NCI-H82 treated with DMSO at 0.1 percent for 48 hours (cell line): ENCODE data around the gene SLC2A9.
A peak's percentile ranks its signal among the peaks of the same experiment; 100 is the strongest.

Experiments used
- DNase-seq: peaks from one replicate; lab custom pipeline; 2025; ENCODE audit not compliant: unreplicated experiment; lab: John Stamatoyannopoulos, UW

SLC2A9 gene

GRCh38 chr4:10020871-10021652 lies at the start of gene SLC2A9:
Gene SLC2A9 (minus strand): TSS chr4:10021497. CDS start chr4:10021429, 68 bp downstream.
- DNase-seq = no peak

- no peak for DNase-seq
Observed at GRCh38 chr4:10069075-10069642, 47.9 kb upstream of the SLC2A9 start.

- peak; percentile 81 for DNase-seq
Observed at GRCh38 chr4:10066670-10067651, 45.7 kb upstream of the SLC2A9 start.

- no peak for DNase-seq
Observed at GRCh38 chr4:10066206-10066605, 44.9 kb upstream of the SLC2A9 start.

GRCh38 chr4:10063544-10064300 lies 42.4 kb upstream of the SLC2A9 start:
- peak; percentile 18 for DNase-seq

GRCh38 chr4:10061650-10062415 lies 40.5 kb upstream of the SLC2A9 start:
- DNase-seq = no peak

- DNase-seq = no peak
Observed at GRCh38 chr4:10058371-10058770, 37.1 kb upstream of the SLC2A9 start.

GRCh38 chr4:10057023-10057395 lies 35.7 kb upstream of the SLC2A9 start:
- DNase-seq = no peak

GRCh38 chr4:10056334-10057022 lies 35.2 kb upstream of the SLC2A9 start:
- DNase-seq = no peak

- no peak for DNase-seq
Observed at GRCh38 chr4:10055871-10056270, 34.6 kb upstream of the SLC2A9 start.

GRCh38 chr4:10054571-10055041 lies 33.3 kb upstream of the SLC2A9 start:
- no peak for DNase-seq

- DNase-seq = no peak
Observed at GRCh38 chr4:10053635-10054453, 32.5 kb upstream of the SLC2A9 start.

- peak; percentile 91 for DNase-seq
Observed at GRCh38 chr4:10051517-10052135, 30.3 kb upstream of the SLC2A9 start.

GRCh38 chr4:10050721-10051120 lies 29.4 kb upstream of the SLC2A9 start:
- DNase-seq = no peak

- DNase-seq = peak; percentile 65
Observed at GRCh38 chr4:10050261-10050661, 29.0 kb upstream of the SLC2A9 start.

GRCh38 chr4:10048941-10049697 lies 27.8 kb upstream of the SLC2A9 start:
- no peak for DNase-seq

- DNase-seq = no peak
Observed at GRCh38 chr4:10047967-10048366, 26.7 kb upstream of the SLC2A9 start.
